GM23338 (cell line): ENCODE measurements around the gene VBP1. TPM values are rescaled to one million over a fixed set of nuclear protein-coding genes. Genes with fewer than 3 reads are reported as not detected.

Source experiments
- ATAC-seq: fragments of 200-7000 bp; cut with Tn5 transposase; 3 replicates; pipeline ENCODE4 v1.9.1; 2020
- DNase-seq: peaks from one replicate; pipeline ENCODE4 v3.0.0-alpha.2; 2015; ENCODE audit warnings: low spot score
- H2AFZ ChIP-seq: fragments of 200-600 bp; sonication (generic); 2 replicates; pipeline ENCODE4 v1.8.0; 2016; ENCODE audit warnings: antibody characterized with exemption, mild to moderate bottlenecking, moderate library complexity
- H3F3A ChIP-seq: fragments of 200-600 bp; sonication (generic); replicated peaks from 2 replicates; pipeline ENCODE4 v1.8.0; 2017; ENCODE audit warnings: antibody characterized with exemption, mixed run types, low read depth
- H3K27ac ChIP-seq: fragments of 200-600 bp; sonication (generic); 2 replicates; pipeline ENCODE4 v1.6.1; 2016; ENCODE audit warnings: low read depth
- H3K27me3 ChIP-seq: fragments of 200-600 bp; sonication (generic); 2 replicates; pipeline ENCODE4 v1.8.0; 2016; ENCODE audit warnings: mild to moderate bottlenecking, mixed run types, moderate library complexity; ENCODE audit not compliant: insufficient read depth
- H3K36me3 ChIP-seq: fragments of 200-600 bp; sonication (generic); 2 replicates; pipeline ENCODE4 v1.8.0; 2016; ENCODE audit warnings: mild to moderate bottlenecking; ENCODE audit not compliant: insufficient read depth
- H3K4me1 ChIP-seq: fragments of 200-600 bp; sonication (generic); 2 replicates; pipeline ENCODE4 v1.8.0; 2016; ENCODE audit warnings: mild to moderate bottlenecking, moderate library complexity; ENCODE audit not compliant: insufficient read depth
- H3K4me2 ChIP-seq: fragments of 200-600 bp; sonication (generic); 2 replicates; pipeline ENCODE4 v1.7.1; 2017; ENCODE audit warnings: mixed run types
- H3K4me3 ChIP-seq: fragments of 200-600 bp; sonication (generic); 2 replicates; pipeline ENCODE4 v1.6.1; 2016; ENCODE audit warnings: mixed run types
- H3K79me2 ChIP-seq: fragments of 200-600 bp; sonication (generic); replicated peaks from 2 replicates; pipeline ENCODE4 v1.8.0; 2017; ENCODE audit warnings: mild to moderate bottlenecking; ENCODE audit not compliant: insufficient read depth
- H3K9me2 ChIP-seq: fragments of 200-600 bp; sonication (generic); 2 replicates; pipeline ENCODE4 v1.8.0; 2017; ENCODE audit not compliant: insufficient read depth
- H4K20me1 ChIP-seq: fragments of 200-600 bp; sonication (generic); replicated peaks from 2 replicates; pipeline ENCODE4 v1.8.0; 2017; ENCODE audit warnings: mild to moderate bottlenecking; ENCODE audit not compliant: insufficient read depth
- H3K27ac Mint-ChIP-seq: 2 replicates; pipeline ENCODE4 v1.8.0; 2020; ENCODE audit warnings: inconsistent platforms, mild to moderate bottlenecking, moderate library complexity, mixed read lengths
- H3K27me3 Mint-ChIP-seq: 3 replicates; pipeline ENCODE4 v1.8.0; 2022; ENCODE audit warnings: low read depth, mild to moderate bottlenecking, moderate library complexity, mixed read lengths, inconsistent platforms; ENCODE audit not compliant: insufficient read depth, poor library complexity
- H3K36me3 Mint-ChIP-seq: 3 replicates; pipeline ENCODE4 v1.8.0; 2021; ENCODE audit warnings: low read depth, mild to moderate bottlenecking, inconsistent platforms, moderate library complexity, mixed read lengths
- H3K4me1 Mint-ChIP-seq: 3 replicates; pipeline ENCODE4 v1.8.0; 2020; ENCODE audit warnings: mild to moderate bottlenecking, inconsistent platforms, mixed read lengths
- H3K4me3 Mint-ChIP-seq: 3 replicates; pipeline ENCODE4 v1.8.0; 2021; ENCODE audit warnings: moderate library complexity, mild to moderate bottlenecking, inconsistent platforms, mixed read lengths
- H3K9me3 Mint-ChIP-seq: 3 replicates; pipeline ENCODE4 v1.8.0; 2020; ENCODE audit warnings: moderate library complexity, mild to moderate bottlenecking, inconsistent platforms, mixed read lengths
- CREB1 ChIP-seq: fragments of 250-450 bp; sonication (Bioruptor Pico); IDR thresholded peaks from 2 replicates; pipeline ENCODE4 v1.5.0; 2020; ENCODE audit warnings: low read depth, mild to moderate bottlenecking, moderate library complexity
- CTCF ChIP-seq, 2 experiments: fragments of 200-600 bp in 1 of 2; sonication (generic) in 1 of 2; conservative IDR thresholded peaks; 2 replicates each; pipeline versions ENCODE4 v1.5.1 to v1.6.1; 2016 to 2017; ENCODE audit warnings: antibody characterized with exemption in 2 of 2, low read depth in 2 of 2, mild to moderate bottlenecking in 2 of 2, moderate library complexity in 1 of 2
- EZH2 ChIP-seq: fragments of 200-600 bp; sonication (generic); IDR thresholded peaks from one replicate; pipeline ENCODE4 v1.8.0; 2017; ENCODE audit warnings: antibody characterized with exemption, mild to moderate bottlenecking, low read depth; ENCODE audit not compliant: unreplicated experiment
- EZH2phosphoT487 ChIP-seq: fragments of 200-600 bp; sonication (generic); IDR thresholded peaks from one replicate; pipeline ENCODE4 v1.8.1; 2018; ENCODE audit warnings: antibody characterized with exemption; ENCODE audit not compliant: unreplicated experiment
- JUNB ChIP-seq: IDR thresholded peaks from one replicate; pipeline ENCODE4 v1.6.1; 2016; ENCODE audit warnings: antibody characterized with exemption; ENCODE audit not compliant: unreplicated experiment
- NANOG ChIP-seq: IDR thresholded peaks from 2 replicates; pipeline ENCODE4 v1.6.1; 2016; ENCODE audit warnings: antibody characterized with exemption, borderline replicate concordance
- POLR2AphosphoS5 ChIP-seq: IDR thresholded peaks from 2 replicates; pipeline ENCODE4 v1.6.1; 2016; ENCODE audit warnings: antibody characterized with exemption, low read depth
- STAT1 ChIP-seq: IDR thresholded peaks from one replicate; pipeline ENCODE4 v1.6.1; 2016; ENCODE audit warnings: antibody characterized with exemption; ENCODE audit not compliant: unreplicated experiment
- ZNF114 ChIP-seq: fragments of 250-450 bp; sonication (Bioruptor Pico); IDR thresholded peaks from 2 replicates; pipeline ENCODE4 v1.5.0; 2020; ENCODE audit warnings: mild to moderate bottlenecking, moderate library complexity
- ZNF331 ChIP-seq: fragments of 250-450 bp; sonication (Bioruptor Pico); IDR thresholded peaks from 2 replicates; pipeline ENCODE4 v1.5.0; 2020; ENCODE audit warnings: low read depth, mild to moderate bottlenecking, moderate library complexity
- ZNF462 ChIP-seq: fragments of 250-450 bp; sonication (Bioruptor Pico); IDR thresholded peaks from 2 replicates; pipeline ENCODE4 v1.5.0; 2020; ENCODE audit warnings: mild to moderate bottlenecking, moderate library complexity
- polyA plus RNA-seq: library from polyadenylated mRNA; unstranded; fragments of >200 nt; fragmentation: Nextera tagmentation; extraction: Ambion mirVana; gene quantifications from 2 replicates; pipeline ENCODE4 v1.2.1, GENCODE V29; 2016
- total RNA-seq: library from RNA; depleted of rRNA; stranded (reverse); fragments of >200 nt; shearing (Covaris generic); gene quantifications from 2 replicates; pipeline ENCODE4 v1.2.3, GENCODE V29; 2014
- TF ChIP-seq, protein P1 (sequence below): IDR thresholded peaks from one replicate; pipeline ENCODE4 v1.6.1; 2018; ENCODE audit warnings: antibody characterized with exemption; ENCODE audit not compliant: unreplicated experiment
- TF ChIP-seq, protein P2 (sequence below): IDR thresholded peaks from 2 replicates; pipeline ENCODE4 v1.6.1; 2016; ENCODE audit warnings: antibody characterized with exemption

The VBP1 gene
- total and polyA plus RNA-seq, 2 experiments from 2014 or later, result 62.5 to 84.4 TPM

- ATAC-seq (no peak), DNase-seq (no peak)
- Histone ChIP-seq H3K9me2 (no peaks in the 10 kb centered on the region), H4K20me1 (no peaks in the 10 kb centered on the region), H3K36me3 (no peaks in the 10 kb centered on the region), H3K4me2 (no peak overlapping the region), H3F3A (no peaks in the 10 kb centered on the region), H3K27ac (no peak overlapping the region), H2AFZ (no peak overlapping the region), H3K79me2 (no peaks in the 10 kb centered on the region), H3K4me1 (no peaks in the 10 kb centered on the region), H3K27me3 (no peaks in the 10 kb centered on the region), H3K4me3 (no peak overlapping the region)
- Mint-ChIP-seq H3K36me3 (no peaks in the 10 kb centered on the region), H3K4me3 (no peak overlapping the region), H3K9me3 (peaks cover 3% of the 10 kb centered on the region), H3K4me1 (no peaks in the 10 kb centered on the region), H3K27me3 (no peaks in the 10 kb centered on the region), H3K27ac (no peak overlapping the region)
- no peak for TF ChIP-seq ZNF462 (CRISPR knock-in tag)
- no peak for TF ChIP-seq STAT1
- no peak for TF ChIP-seq ZNF331
- no peak for TF ChIP-seq EZH2phosphoT487
- no peak for TF ChIP-seq EZH2
- no peak for TF ChIP-seq NANOG
- no peak for TF ChIP-seq CTCF (conservative IDR thresholded peaks at IDR 0.05; ENCODE audit: low read depth in 2 of 2)
- TF ChIP-seq CREB1, result no peak
- TF ChIP-seq, protein P1, sequence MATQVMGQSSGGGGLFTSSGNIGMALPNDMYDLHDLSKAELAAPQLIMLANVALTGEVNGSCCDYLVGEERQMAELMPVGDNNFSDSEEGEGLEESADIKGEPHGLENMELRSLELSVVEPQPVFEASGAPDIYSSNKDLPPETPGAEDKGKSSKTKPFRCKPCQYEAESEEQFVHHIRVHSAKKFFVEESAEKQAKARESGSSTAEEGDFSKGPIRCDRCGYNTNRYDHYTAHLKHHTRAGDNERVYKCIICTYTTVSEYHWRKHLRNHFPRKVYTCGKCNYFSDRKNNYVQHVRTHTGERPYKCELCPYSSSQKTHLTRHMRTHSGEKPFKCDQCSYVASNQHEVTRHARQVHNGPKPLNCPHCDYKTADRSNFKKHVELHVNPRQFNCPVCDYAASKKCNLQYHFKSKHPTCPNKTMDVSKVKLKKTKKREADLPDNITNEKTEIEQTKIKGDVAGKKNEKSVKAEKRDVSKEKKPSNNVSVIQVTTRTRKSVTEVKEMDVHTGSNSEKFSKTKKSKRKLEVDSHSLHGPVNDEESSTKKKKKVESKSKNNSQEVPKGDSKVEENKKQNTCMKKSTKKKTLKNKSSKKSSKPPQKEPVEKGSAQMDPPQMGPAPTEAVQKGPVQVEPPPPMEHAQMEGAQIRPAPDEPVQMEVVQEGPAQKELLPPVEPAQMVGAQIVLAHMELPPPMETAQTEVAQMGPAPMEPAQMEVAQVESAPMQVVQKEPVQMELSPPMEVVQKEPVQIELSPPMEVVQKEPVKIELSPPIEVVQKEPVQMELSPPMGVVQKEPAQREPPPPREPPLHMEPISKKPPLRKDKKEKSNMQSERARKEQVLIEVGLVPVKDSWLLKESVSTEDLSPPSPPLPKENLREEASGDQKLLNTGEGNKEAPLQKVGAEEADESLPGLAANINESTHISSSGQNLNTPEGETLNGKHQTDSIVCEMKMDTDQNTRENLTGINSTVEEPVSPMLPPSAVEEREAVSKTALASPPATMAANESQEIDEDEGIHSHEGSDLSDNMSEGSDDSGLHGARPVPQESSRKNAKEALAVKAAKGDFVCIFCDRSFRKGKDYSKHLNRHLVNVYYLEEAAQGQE, result no peak
- no peak for TF ChIP-seq ZNF114 (CRISPR knock-in tag)
- no peak for TF ChIP-seq JUNB
- TF ChIP-seq POLR2AphosphoS5, result no peak
- TF ChIP-seq, protein P2, sequence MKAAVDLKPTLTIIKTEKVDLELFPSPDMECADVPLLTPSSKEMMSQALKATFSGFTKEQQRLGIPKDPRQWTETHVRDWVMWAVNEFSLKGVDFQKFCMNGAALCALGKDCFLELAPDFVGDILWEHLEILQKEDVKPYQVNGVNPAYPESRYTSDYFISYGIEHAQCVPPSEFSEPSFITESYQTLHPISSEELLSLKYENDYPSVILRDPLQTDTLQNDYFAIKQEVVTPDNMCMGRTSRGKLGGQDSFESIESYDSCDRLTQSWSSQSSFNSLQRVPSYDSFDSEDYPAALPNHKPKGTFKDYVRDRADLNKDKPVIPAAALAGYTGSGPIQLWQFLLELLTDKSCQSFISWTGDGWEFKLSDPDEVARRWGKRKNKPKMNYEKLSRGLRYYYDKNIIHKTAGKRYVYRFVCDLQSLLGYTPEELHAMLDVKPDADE, result no peak
Measured at GRCh38 chrX:155270969-155271368, 54.7 kb downstream of the VBP1 start.
